GM18873 (cell line): Measurements from ENCODE around the gene CUX1.

Experiments used
- ATAC-seq: cut with Tn5 transposase; IDR thresholded peaks from one replicate; pipeline ENCODE4 v1.9.1; 2021; ENCODE audit warnings: mild to moderate bottlenecking, moderate library complexity, moderate number of reproducible peaks; ENCODE audit not compliant: unreplicated experiment, low FRiP score

CUX1 gene

GRCh38 chr7:102061354-102061945 lies 244.0 kb downstream of the CUX1 start:
- ATAC-seq: no peak

GRCh38 chr7:102061981-102062390 lies 244.6 kb downstream of the CUX1 start:
- ATAC-seq: no peak

GRCh38 chr7:102063690-102064180 lies 246.3 kb downstream of the CUX1 start:
- ATAC-seq: no peak

GRCh38 chr7:102064361-102065025 lies 247.1 kb downstream of the CUX1 start:
- ATAC-seq: no peak

- no peak for ATAC-seq
These were observed 247.8 kb downstream of the CUX1 start for GRCh38 chr7:102065226-102065625.

- ATAC-seq: no peak
These were observed 249.1 kb downstream of the CUX1 start for GRCh38 chr7:102066476-102066875.

- no peak for ATAC-seq
These were observed 251.4 kb downstream of the CUX1 start for GRCh38 chr7:102068846-102069245.

GRCh38 chr7:102069931-102070629 lies 252.7 kb downstream of the CUX1 start:
- no peak for ATAC-seq

- ATAC-seq: no peak
These were observed 254.6 kb downstream of the CUX1 start for GRCh38 chr7:102072003-102072402.

GRCh38 chr7:102072636-102073209 lies 255.3 kb downstream of the CUX1 start:
- ATAC-seq: no peak

- ATAC-seq: no peak
These were observed 256.8 kb downstream of the CUX1 start for GRCh38 chr7:102073931-102074880.

- no peak for ATAC-seq
These were observed 257.7 kb downstream of the CUX1 start for GRCh38 chr7:102075126-102075525.

GRCh38 chr7:102075553-102076135 lies 258.2 kb downstream of the CUX1 start:
- no peak for ATAC-seq

- no peak for ATAC-seq
These were observed 259.7 kb downstream of the CUX1 start for GRCh38 chr7:102077081-102077480.

- ATAC-seq: no peak
These were observed 262.0 kb downstream of the CUX1 start for GRCh38 chr7:102079140-102080018.

- no peak for ATAC-seq
These were observed 262.6 kb downstream of the CUX1 start for GRCh38 chr7:102080019-102080433.

- no peak for ATAC-seq
These were observed 263.2 kb downstream of the CUX1 start for GRCh38 chr7:102080434-102081243.

GRCh38 chr7:102081244-102081627 lies 263.8 kb downstream of the CUX1 start:
- no peak for ATAC-seq
